GM21367 (cell line): ENCODE measurements around the gene RSAD2.

Source experiments
- ATAC-seq: cut with Tn5 transposase; IDR thresholded peaks from one replicate; pipeline ENCODE4 v1.9.1; 2021; ENCODE audit not compliant: unreplicated experiment

Gene RSAD2

GRCh38 chr2:6942848-6943247 is 65.3 kb downstream of the RSAD2 start:
- ATAC-seq: no peak

GRCh38 chr2:6943523-6943922 is 65.9 kb downstream of the RSAD2 start:
- no peak for ATAC-seq

- ATAC-seq: no peak
These were observed 66.4 kb downstream of the RSAD2 start for GRCh38 chr2:6943971-6944370.

GRCh38 chr2:6944555-6944954 is 67.0 kb downstream of the RSAD2 start:
- no peak for ATAC-seq

- peak; percentile 92 for ATAC-seq
These were observed 67.7 kb downstream of the RSAD2 start for GRCh38 chr2:6945087-6945813.

GRCh38 chr2:6945821-6946220 is 68.2 kb downstream of the RSAD2 start:
- no peak for ATAC-seq

- ATAC-seq: no peak
These were observed 69.1 kb downstream of the RSAD2 start for GRCh38 chr2:6946722-6947121.
